NCI-H2107 (cell line): ENCODE results near the gene VWCE.
A peak's percentile ranks its signal among the peaks of the same experiment; 100 is the strongest.
"Not testable (repeated sequence)": the region's sequence is repeated elsewhere in the genome, so short reads cannot be mapped to it uniquely, and the experiment has no call there.

Experiments used
- DNase-seq: peaks from one replicate; lab custom pipeline; 2025; lab: John Stamatoyannopoulos, UW

Gene VWCE

DNA sequence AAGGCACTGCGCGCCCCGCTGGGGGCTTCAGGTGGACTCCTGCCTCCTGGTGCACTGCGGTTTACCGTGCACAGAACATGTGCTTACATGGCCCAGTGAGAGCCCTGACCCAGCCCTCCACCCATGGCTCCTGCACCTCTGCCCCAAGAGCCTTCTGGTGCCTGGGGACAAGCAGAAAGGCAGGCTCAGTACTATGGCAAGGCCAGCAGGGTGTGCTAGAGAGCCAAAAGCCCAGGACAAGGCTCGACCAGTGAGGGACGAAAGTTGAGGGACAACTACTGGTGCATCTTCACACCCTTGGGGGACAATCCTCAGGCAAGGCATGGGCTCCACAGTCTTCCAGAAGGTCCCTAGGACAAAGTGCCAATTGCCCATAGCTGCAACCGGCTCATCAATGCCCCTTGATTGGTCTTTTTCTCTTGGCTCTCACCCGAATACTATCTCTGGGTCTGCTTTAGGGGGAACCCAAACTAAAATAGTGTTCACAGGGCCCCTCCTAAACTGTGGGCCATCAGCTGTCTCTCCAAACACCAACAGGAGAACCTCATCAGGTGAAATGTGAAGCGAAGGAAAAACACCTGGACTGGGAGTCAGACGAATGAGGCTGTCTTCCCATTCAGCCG is 40.6 kb downstream of the VWCE start:
- DNase-seq: peak; percentile 25

DNA sequence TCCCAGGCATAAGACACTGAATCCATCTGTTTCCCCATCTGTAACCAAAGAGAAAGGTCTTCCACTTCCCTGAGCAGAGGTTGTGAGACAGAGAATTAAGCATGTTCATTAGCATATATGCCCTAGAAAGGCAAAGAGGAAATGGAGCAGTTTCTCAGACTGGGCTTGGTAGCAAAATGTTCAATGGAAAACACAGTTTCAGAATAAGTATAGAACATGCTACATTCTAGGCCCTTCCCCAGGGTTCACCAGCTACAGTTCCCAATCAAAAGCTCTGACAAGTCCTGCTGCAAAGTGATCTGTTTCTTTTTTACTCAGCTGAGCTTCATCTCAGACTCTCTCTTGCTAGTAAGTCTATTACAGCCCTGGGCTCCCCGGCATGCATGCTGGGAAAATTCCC is 42.8 kb downstream of the VWCE start:
- not testable (repeated sequence) for DNase-seq

DNA sequence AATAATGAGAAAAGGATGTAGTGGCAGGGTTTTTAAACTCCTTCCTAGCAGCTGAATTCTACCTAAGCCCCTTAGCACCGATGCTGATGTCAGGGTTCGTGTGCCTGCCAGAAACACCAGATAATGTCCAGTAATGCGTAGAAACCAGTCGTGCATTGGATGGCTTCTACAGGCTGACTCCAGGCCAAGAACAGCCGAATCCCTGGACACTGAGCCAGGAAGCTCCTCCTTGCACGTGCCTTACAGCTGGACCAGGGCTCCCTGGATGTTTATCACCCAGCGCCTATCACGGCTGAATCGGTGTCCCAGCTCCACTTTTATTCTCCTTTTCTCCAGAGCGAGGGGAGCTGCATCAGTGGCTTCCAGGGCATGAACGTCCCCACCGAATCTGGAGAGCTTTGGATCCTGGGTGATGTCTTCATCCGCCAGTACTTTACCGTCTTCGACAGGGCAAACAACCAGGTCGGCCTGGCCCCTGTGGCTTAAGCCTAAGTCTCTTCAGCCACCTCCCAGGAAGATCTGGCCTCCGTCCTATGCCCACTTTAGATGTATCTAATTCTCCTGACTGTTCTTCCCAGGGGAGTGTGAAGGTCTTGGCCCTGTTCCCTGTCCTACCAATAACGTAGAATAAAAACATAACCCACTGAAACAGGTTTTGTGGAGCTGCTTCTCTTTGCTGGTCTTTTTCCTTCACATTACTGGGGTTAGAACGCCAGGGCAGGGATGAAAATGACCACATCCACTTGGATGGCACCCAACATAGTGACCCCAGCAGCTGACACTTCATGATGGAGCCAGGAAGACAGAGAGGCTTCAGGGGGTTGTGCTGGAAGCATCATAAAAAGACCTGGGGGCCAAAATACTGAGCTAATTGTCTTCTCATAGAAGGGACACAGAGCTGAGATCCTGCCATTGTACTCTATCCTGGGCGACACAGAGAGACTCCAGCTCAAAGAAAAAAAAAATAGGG is 44.0 kb downstream of the VWCE start:
- DNase-seq: not testable (repeated sequence)

DNA sequence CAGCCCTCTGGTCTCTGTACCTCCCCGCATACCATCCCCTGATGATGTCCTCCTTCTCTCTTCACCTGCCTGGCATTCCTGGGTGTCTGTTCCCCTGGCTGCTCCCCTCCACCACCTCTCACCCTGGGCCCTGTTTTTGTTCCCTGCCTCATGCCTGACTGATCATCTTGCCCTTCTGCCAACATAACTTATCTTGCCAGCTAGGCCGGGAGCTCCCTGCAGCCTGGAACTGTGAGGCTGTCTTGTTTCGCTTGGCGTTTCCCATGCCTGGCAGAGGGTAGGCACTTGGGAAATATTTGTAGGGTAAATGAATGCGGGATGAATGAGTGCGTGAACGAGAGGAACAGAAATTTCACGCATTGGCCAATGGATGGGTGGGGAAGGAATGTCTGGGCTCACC is 45.9 kb downstream of the VWCE start:
- not testable (repeated sequence) for DNase-seq

DNA sequence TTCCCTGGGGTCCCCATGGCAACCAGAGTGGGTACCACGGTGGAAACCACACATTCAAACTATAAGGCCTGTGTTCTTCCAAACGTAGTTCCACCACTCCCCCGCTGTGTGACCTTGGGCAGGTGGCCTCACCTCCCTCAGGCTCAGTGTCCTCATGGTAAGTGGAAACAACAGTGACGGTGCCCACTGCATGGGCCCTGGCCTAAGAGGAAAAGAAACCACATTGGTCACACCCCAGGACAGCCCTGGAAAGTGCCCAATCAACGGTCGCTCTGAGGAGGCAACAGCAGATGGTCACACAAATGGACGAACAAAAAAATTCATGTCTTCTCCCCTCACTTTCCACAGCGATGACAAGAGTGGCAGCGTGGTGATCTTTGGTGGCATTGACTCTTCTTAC is 47.0 kb downstream of the VWCE start:
- not testable (repeated sequence) for DNase-seq

DNA sequence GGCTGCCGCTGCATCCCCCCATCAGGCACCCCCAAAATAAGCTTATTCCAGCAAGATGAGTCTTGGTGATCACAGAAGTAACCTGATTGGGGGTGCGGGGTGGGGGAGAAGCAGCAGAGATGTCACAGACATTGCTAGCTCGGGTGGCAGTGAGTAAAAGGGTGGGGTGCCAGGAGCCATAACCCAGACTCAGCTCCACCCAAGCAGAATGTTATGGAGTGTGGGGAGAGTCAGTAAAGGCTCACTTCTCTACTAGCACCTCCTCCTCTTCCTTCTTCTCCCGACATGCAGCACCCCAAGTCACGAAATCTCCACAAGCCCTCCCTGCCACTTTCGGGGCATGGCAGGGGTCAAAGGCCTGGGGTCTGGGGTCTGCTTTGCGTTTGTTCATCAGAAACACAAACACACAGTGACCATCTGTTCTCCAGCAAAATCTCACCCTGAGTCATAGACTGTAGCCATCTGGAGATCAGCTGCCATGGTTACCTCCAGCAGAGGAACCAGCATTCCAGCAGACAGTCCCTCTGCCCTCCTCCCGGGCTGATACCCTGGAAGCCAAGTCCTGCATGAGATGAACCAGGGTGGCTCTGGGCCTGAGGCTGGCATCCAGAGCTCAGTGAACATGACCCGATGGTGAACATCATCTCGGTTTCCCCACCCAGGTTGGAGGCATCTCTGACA is 49.7 kb downstream of the VWCE start:
- DNase-seq: not testable (repeated sequence)

DNA sequence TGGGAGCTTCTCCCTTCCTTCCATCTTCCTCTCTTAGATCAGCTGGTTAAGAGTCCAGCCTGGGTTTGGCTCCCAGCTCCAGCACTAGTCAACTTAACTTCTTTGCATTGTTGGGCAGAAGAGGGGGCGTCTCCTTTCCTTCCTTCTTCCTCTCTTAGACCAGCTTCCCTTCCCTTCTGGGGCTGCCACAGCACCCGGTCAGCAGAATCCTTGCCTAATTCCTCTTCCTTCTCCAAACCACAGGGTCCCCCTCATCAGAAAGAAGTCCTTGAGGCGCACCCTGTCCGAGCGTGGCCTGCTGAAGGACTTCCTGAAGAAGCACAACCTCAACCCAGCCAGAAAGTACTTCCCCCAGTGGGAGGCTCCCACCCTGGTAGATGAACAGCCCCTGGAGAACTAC is 53.6 kb downstream of the VWCE start:
- not testable (repeated sequence) for DNase-seq

DNA sequence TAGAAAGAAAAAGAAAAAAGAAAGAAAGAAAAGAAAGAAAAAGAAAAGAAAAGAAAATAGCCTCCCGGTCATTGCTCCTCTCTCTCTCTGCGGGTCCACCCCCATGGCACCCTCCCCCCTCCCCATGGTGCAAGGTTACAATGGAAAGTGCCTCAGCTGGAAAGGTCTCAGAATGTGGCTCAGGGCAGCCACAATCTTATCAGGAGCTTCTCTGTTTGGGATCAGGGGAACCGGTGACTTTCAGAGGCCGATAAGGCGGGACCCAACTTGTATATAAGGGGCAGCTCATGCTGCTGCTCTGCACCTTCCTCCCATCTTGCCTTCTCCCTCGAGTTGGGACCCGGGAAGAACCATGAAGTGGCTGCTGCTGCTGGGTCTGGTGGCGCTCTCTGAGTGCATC is 54.2 kb downstream of the VWCE start, which contains the start of gene PGA5:
TSS of gene PGA5 (plus strand) at position 301 of the 400 bp plus-strand sequence. CDS start at position 353, 52 bp downstream.
- not testable (repeated sequence) for DNase-seq

DNA sequence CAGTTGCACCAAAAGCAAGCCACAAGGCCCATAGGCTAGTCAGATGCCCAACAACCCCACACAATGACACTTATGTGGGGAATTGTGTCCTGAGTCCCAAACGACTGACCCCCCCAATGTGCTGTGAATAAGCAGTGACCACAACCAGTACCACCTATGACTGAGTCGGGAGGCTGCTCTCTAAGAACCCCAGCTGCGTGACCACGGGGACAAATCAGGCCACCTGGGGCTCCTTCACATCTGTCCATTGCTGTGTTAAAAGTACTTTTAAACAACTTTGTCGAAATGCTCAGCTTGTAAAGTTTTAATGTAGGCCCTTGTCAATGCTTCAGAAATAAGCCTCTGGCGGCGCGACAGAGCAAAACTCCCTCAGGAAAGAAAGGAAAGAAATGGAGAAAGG is 54.8 kb downstream of the VWCE start:
- DNase-seq: not testable (repeated sequence)

DNA sequence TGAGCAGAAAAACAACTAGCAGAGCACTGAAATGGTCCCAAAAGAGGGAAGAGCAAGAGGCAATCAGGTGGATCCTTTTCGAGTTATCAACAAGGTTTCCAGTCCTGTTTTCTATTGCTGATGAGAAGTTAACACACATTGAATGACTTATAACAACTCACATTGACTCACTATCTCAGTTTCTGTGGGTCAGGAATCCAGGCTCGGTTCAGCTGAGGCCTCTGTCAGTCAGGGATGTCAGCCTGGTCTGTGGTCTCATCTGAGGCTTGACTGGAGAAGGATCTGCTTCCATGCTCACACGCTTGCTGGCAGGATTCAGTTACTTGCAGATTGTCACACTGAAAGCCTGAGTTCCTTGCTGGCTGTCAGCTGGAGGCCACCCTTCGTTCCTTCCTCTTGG is 58.0 kb downstream of the VWCE start:
- not testable (repeated sequence) for DNase-seq

DNA sequence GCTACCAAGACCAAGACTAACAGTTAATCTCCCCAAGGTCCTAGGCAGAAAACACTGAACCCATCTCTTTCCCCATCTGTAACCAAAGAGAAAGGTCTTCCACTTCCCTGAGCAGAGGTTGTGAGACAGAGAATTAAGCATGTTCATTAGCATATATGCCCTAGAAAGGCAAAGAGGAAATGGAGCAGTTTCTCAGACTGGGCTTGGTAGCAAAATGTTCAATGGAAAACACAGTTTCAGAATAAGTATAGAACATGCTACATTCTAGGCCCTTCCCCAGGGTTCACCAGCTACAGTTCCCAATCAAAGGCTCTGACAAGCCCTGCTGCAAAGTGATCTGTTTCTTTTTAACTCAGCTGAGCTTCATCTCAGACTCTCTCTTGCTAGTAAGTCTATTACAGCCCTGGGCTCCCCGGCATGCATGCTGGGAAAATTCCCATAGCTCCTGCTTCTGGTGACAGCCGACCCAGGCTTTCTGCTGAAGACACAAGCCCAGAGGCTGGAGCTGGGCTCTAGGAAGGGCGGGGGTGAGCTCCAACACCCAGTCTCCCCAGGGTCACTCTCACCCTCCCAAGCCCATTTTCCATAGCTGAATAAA is 62.5 kb downstream of the VWCE start:
- not testable (repeated sequence) for DNase-seq

DNA sequence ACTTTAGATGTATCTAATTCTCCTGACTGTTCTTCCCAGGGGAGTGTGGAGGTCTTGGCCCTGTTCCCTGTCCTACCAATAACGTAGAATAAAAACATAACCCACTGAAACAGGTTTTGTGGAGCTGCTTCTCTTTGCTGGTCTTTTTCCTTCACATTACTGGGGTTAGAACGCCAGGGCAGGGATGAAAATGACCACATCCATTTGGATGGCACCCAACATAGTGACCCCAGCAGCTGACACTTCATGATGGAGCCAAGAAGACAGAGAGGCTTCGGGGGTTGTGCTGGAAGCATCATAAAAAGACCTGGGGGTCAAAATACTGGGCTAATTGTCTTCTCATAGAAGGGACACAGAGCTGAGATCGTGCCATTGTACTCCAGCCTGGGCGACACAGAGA is 63.5 kb downstream of the VWCE start:
- DNase-seq: not testable (repeated sequence)

DNA sequence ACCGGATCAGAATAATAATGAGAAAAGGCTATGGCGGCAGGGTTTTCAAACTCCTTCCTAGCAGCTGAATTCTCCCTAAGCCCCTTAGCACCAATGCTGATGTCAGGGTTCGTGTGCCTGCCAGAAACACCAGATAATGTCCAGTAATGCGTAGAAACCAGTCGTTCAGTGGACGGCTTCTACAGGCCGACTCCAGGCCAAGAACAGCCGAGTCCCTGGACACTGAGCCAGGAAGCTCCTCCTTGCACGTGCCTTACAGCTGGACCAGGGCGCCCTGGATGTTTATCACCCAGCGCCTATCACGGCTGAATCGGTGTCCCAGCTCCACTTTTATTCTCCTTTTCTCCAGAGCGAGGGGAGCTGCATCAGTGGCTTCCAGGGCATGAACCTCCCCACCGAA is 64.1 kb downstream of the VWCE start:
- DNase-seq: not testable (repeated sequence)

DNA sequence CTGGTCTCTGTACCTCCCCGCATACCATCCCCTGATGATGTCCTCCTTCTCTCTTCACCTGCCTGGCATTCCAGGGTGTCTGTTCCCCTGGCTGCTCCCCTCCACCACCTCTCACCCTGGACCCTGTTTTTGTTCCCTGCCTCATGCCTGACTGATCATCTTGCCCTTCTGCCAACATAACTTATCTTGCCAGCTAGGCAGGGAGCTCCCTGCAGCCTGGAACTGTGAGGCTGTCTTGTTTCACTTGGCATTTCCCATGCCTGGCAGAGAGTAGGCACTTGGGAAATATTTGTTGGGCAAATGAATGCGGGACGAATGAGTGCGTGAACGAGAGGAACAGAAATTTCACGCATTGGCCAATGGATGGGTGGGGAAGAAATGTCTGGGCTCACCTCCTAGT is 65.7 kb downstream of the VWCE start:
- not testable (repeated sequence) for DNase-seq

DNA sequence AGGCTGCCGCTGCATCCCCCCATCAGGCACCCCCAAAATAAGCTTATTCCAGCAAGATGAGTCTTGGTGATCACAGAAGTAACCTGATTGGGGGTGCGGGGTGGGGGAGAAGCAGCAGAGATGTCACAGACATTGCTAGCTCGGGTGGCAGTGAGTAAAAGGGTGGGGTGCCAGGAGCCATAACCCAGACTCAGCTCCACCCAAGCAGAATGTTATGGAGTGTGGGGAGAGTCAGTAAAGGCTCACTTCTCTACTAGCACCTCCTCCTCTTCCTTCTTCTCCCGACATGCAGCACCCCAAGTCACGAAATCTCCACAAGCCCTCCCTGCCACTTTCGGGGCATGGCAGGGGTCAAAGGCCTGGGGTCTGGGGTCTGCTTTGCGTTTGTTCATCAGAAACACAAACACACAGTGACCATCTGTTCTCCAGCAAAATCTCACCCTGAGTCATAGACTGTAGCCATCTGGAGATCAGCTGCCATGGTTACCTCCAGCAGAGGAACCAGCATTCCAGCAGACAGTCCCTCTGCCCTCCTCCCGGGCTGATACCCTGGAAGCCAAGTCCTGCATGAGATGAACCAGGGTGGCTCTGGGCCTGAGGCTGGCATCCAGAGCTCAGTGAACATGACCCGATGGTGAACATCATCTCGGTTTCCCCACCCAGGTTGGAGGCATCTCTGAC is 68.5 kb downstream of the VWCE start:
- not testable (repeated sequence) for DNase-seq

DNA sequence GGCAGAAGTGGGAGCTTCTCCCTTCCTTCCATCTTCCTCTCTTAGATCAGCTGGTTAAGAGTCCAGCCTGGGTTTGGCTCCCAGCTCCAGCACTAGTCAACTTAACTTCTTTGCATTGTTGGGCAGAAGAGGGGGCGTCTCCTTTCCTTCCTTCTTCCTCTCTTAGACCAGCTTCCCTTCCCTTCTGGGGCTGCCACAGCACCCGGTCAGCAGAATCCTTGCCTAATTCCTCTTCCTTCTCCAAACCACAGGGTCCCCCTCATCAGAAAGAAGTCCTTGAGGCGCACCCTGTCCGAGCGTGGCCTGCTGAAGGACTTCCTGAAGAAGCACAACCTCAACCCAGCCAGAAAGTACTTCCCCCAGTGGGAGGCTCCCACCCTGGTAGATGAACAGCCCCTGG is 72.4 kb downstream of the VWCE start:
- DNase-seq: not testable (repeated sequence)

DNA sequence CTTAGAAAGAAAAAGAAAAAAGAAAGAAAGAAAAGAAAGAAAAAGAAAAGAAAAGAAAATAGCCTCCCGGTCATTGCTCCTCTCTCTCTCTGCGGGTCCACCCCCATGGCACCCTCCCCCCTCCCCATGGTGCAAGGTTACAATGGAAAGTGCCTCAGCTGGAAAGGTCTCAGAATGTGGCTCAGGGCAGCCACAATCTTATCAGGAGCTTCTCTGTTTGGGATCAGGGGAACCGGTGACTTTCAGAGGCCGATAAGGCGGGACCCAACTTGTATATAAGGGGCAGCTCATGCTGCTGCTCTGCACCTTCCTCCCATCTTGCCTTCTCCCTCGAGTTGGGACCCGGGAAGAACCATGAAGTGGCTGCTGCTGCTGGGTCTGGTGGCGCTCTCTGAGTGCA is 73.1 kb downstream of the VWCE start, which contains the start of gene PGA4:
TSS of gene PGA4 (plus strand) at position 301 of the 400 bp plus-strand sequence. CDS start at position 355, 54 bp downstream.
- DNase-seq: not testable (repeated sequence)

DNA sequence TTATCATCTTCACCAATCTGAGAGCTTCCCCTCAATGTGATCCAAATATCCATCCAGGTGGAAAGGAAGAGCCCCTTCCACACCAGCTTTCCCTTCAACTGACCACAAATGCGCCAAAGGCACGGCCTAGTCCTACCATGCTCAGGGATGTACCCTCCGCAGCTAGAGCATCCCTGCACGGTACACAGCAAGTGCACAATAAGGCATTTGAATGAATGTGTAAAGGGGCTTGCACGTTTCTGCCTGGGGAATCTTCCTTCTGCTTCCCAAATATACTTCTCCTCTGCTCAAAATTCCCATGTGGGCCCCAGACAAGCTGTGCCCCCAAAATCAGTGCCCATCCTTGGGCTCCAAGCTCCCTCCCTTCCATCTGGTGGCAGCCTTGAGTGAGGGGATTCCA is 76.1 kb downstream of the VWCE start:
- DNase-seq: not testable (repeated sequence)

DNA sequence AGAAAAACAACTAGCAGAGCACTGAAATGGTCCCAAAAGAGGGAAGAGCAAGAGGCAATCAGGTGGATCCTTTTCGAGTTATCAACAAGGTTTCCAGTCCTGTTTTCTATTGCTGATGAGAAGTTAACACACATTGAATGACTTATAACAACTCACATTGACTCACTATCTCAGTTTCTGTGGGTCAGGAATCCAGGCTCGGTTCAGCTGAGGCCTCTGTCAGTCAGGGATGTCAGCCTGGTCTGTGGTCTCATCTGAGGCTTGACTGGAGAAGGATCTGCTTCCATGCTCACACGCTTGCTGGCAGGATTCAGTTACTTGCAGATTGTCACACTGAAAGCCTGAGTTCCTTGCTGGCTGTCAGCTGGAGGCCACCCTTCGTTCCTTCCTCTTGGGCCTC is 76.8 kb downstream of the VWCE start:
- DNase-seq: not testable (repeated sequence)

DNA sequence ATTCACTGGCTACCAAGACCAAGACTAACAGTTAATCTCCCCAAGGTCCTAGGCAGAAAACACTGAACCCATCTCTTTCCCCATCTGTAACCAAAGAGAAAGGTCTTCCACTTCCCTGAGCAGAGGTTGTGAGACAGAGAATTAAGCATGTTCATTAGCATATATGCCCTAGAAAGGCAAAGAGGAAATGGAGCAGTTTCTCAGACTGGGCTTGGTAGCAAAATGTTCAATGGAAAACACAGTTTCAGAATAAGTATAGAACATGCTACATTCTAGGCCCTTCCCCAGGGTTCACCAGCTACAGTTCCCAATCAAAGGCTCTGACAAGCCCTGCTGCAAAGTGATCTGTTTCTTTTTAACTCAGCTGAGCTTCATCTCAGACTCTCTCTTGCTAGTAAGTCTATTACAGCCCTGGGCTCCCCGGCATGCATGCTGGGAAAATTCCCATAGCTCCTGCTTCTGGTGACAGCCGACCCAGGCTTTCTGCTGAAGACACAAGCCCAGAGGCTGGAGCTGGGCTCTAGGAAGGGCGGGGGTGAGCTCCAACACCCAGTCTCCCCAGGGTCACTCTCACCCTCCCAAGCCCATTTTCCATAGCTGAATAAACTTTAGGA is 81.3 kb downstream of the VWCE start:
- not testable (repeated sequence) for DNase-seq

DNA sequence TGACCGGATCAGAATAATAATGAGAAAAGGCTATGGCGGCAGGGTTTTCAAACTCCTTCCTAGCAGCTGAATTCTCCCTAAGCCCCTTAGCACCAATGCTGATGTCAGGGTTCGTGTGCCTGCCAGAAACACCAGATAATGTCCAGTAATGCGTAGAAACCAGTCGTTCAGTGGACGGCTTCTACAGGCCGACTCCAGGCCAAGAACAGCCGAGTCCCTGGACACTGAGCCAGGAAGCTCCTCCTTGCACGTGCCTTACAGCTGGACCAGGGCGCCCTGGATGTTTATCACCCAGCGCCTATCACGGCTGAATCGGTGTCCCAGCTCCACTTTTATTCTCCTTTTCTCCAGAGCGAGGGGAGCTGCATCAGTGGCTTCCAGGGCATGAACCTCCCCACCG is 82.9 kb downstream of the VWCE start:
- not testable (repeated sequence) for DNase-seq
